A673 (cell line): ENCODE results near the gene CYFIP2.

Experiments
- EZH2 ChIP-seq: fragments of 200-600 bp; sonication (generic); IDR thresholded peaks from 2 replicates; pipeline ENCODE4 v1.6.1; 2017; ENCODE audit warnings: borderline replicate concordance, low read depth, mild to moderate bottlenecking, mixed read lengths, antibody characterized with exemption, low read length; ENCODE audit not compliant: poor library complexity, severe bottlenecking
- TF ChIP-seq, protein P1 (sequence below): fragments of 300-800, 200-600 bp; sonication (generic); conservative IDR thresholded peaks from 2 replicates; pipeline ENCODE4 v1.5.1; 2017; ENCODE audit warnings: low read depth, mild to moderate bottlenecking, antibody characterized with exemption, low read length, moderate library complexity, mixed read lengths

- no peak for TF ChIP-seq EZH2
- TF ChIP-seq, protein P1, sequence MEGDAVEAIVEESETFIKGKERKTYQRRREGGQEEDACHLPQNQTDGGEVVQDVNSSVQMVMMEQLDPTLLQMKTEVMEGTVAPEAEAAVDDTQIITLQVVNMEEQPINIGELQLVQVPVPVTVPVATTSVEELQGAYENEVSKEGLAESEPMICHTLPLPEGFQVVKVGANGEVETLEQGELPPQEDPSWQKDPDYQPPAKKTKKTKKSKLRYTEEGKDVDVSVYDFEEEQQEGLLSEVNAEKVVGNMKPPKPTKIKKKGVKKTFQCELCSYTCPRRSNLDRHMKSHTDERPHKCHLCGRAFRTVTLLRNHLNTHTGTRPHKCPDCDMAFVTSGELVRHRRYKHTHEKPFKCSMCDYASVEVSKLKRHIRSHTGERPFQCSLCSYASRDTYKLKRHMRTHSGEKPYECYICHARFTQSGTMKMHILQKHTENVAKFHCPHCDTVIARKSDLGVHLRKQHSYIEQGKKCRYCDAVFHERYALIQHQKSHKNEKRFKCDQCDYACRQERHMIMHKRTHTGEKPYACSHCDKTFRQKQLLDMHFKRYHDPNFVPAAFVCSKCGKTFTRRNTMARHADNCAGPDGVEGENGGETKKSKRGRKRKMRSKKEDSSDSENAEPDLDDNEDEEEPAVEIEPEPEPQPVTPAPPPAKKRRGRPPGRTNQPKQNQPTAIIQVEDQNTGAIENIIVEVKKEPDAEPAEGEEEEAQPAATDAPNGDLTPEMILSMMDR: no peak
Measured at GRCh38 chr5:157387683-157388093, 121.8 kb downstream of the CYFIP2 start.
